ENCODE data around the gene TBX2. TPM values are rescaled to one million over a fixed set of nuclear protein-coding genes. Genes with fewer than 3 reads are reported as not detected.
"Not testable (repeated sequence)": the region's sequence is repeated elsewhere in the genome, so short reads cannot be mapped to it uniquely, and the experiment has no call there.

TBX2 gene
- total RNA-seq, 1 donor from 2014 or later = 24.6 TPM

DNA sequence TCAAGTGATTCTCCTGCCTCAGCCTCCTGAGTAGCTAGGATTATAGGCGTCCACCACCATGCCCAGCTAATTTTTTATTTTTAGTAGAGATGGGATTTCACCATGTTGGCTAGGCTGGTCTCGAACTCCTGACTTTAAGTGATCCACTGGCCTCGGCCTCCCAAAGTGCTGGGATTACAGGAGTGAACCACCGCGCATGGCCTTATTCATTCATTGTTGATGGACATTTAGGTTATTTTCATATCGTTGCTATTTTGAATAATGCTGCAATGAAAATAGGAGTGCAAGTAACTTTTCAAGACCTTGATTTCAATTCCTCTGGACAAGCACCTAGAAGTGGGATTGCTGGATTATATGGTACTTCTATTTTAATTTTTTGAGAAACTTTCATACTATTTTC, 30.2 kb downstream of the TBX2 start:
- DNase-seq (ENCODE audit: low spot score) = not testable (repeated sequence)

DNA sequence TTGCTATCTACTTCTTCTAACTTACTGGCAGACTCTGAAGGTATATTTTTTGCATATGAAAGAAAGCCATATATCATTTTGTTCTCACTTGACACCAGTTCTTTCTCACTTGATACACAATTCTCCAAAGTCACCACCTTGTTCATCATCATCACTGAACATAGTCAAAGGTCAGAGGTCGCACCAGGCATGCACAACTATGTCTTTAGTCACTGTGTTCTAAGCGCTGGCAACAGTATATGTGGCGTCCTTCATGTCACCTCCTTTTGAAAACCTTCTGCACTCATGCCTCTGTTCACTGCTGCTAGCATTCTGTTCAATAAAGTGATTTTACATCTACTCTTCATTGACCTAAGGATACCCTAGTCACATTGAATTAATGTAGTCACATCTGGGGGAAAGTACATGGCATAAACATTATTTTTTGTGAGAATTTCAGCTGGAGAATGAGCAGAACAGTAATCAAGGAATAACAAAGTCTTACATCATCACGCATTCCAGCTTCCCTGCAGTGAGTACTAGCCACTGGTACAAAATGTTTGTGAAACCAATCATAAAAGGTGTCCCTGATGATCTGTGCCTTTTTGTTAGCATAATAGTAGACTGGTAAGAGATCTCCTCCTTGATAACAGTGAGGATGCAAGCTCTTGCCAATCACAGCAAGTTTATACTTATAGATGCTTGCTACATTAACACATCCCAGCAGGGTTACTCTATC, 32.1 kb downstream of the TBX2 start:
- no peak for DNase-seq (ENCODE audit: low spot score)

DNA sequence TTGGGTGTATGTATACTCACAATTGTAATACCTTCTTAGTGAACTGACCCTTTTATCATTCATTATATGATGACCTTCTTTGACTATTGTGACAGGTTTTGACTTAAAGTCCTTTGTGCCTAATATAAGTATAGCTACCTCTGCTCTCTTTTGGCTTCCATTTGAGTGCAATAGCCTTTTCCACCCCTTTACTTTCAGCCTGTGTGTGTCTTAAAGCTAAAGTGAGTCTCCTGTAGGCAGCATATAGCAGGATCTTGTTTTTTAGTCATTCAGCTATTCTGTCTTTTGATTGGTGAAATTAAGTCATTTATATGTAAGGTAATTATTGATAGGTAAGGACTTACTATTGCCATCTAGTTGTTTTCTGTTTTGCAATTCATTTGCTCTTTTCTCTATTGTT, 36.6 kb downstream of the TBX2 start:
- DNase-seq (ENCODE audit: low spot score) = no peak

DNA sequence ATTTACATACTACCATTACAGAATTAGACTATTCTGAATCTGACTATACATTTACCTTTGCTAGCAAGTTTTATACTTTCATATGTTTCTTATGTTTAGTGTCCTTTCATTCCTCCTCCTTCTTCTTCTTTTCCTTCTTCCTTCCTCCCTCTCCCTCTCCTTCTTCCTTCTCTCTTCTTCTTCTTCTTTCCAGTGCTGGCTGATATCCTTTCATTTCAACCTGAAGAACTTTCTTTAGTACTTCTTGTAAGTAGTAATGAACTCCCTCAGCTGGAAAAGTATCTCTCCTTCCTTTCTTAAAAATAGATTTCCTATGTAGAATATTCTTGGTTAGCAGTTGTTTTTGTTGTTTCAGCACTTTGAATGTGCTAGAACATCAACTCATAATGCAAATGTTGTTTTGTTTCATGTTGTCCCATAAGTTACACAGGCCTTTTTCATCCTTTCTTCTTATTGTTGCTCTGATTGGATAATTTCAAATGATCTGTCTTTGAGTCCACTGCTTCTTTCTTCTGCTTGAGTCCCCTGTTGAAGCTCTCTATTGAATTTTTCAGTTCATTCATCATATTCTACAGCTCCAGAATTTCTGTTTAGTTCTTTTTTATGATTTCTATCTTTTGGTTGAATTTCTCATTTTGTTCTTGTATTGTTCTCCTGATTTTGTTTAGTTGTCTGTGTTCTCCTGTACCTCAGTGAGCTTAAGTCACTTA, 37.5 kb downstream of the TBX2 start:
- DNase-seq (ENCODE audit: low spot score) = no peak

DNA sequence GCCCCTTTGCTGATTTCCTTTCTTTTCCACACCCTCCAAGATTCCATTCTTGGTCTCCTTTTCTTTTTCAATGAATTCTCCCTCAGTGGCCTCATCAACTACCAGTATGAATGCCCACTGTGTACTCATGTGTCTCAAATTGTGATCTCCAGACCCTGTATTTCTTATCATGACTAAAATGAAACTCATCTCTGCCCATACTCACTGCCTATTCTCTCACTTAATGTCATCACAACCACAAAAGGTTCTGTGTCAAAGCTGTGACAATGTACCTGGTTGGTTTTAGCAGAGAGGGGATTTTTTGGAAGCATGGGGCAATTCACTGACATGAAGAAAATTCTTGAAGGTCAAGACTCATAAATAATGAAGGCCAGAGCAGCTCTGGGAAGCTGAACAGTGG, 41.1 kb downstream of the TBX2 start:
- no peak for DNase-seq (ENCODE audit: low spot score)

DNA sequence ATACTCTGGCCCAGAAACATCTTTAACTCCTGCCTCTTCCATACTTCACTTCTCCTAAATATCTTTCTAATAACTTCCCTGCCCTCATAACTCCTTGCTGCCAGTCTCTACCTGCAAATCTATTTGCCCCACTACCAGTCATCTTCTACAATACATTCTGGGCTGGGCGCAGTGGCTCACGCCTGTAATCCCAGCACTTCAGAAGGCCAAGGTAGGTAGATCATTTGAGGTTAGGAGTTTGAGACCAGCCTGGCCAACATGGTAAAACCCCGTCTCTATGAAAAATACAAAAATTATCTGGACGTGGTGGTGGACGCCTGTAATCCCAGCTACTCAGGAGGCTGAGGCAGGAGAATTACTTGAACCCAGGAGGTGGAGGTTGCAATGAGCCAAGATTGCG, 41.9 kb downstream of the TBX2 start:
- DNase-seq (ENCODE audit: low spot score) = not testable (repeated sequence)

DNA sequence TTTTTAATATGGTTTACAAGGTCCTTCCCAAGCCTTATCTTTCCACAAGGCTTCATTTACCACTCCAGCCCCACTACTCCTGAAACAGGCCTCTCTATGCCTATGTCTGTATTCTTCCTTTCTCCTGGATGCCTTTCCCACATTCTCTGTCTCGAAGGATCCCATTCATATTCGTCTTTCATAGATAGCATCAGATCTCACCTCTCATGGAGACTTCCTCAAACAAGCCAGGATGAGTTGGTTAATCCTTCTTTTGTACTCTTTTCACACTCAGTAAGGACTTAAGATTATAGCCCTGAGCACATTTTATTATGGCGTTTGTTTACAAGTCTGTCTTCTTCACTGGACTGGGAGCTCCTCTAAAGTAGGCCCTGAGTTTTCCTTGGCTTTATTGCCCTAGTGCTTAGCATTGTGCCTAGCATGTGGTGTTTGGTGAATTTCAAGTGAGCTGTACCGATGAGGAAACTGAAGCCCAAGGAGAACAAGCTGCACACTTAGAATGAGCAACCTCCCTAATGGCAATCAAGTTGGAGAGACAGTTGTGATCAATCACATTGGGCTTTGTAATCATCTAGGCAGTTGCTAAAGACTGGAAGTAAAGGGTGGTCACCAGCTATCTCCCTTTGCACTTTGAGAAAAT, 42.6 kb downstream of the TBX2 start:
- DNase-seq (ENCODE audit: low spot score) = no peak

DNA sequence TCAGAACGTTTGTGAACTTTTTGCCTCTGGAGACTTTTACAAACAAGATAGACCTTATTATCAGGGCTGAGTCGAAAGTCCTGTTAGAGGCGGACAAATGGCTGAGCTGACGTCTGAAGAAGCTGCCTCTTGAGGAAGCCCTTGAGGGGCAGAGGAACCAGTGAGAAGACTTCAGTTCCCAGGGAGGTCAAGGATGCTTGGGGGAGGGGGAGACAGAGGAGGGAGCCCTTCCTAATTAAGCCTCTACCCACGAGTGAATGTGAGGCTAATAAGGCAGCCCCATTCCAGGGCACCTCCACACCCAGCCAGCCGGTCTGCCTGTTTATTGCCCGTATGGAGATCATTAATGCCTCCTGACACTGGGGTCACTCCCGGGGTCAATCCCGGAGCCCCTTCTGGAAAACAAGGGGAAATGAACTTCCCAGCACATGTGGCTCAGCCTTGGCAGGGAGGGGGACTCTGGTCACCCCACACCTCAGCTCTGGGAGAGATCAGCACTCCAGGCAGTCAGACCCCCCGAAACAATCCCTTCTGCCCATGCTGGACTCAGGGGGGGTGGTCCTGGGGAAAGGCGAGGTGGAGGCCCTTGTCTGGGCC, 43.3 kb downstream of the TBX2 start:
- no peak for DNase-seq (ENCODE audit: low spot score)

DNA sequence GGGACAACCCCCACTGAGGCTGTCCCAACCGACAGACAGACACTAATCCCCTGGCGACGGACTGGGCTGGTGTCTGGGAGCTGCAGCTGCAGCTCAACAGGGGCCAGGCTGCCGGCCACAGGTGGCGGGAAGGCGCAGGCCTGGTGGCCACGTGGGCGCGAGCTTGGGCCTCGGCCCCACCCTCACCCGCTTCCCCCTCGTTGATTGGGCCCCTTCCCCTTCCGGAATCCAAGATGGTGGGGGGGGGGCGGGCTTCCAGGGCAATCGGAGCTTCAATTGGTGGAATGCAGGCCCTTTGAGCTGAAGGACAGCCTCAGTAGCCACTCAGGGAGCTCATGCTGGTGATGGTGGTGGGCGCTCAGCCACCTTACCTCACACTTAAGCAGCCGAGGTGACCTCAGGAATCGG, 43.8 kb downstream of the TBX2 start:
- peak; percentile 66 for DNase-seq (ENCODE audit: low spot score)

DNA sequence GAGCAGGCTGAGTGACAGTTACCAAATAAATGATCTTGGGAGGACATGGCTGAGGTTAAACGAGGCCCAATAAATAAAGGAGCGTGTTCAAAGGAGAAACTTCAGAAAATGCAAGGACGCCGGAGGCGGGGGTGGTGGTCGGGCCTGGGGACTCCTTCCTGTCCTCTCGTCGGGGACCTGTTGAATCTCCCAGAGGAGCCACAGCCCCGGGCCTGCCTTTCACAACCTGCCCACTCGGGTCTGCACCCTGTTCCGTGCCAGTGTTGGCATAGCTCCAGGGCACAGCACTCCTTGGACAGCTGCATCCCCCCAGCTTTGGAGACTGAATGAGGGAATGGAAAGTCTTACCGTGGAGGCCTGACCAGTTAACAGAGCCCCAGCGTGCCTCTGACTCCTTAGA, 44.4 kb downstream of the TBX2 start:
- no peak for DNase-seq (ENCODE audit: low spot score)

DNA sequence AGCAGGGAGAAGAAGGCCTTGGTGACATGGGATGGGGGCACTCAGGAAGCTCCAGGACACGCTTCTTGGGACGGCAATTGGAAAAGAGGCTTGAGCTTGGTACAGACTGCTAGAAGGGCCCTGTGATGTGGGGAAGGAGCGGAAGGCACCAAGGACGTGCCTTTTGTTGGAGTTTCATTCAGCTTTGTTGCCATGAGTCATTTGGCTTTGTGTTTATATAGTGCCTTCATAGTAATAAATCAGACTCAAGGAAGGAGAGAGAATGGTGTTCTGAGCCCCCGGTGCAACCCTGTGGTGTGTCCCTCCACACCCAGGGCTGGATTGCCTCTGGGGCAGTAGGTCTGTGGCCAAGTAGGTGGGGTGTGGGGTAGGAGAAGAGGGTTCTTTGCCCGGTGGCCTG, 45.2 kb downstream of the TBX2 start:
- DNase-seq (ENCODE audit: low spot score) = no peak

DNA sequence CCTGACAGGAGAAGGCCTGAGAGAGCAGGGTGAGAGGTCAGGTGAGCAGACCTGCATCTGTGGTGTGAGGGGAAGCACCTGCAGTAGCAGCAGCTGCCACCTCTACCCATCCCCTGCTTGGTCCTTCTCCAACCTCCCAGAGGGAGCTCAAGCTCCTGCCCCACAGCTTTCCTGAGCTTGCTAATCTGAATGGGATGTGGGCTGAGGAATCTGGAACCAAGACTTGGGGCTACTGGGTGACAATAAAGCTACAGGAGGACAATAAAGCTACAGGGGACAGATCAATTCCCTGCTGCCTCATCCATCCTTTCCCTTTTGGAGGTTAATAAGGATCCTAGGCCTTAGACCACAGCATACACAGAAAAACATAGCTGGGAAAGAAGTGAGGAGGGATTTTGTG, 47.7 kb downstream of the TBX2 start:
- DNase-seq (ENCODE audit: low spot score) = no peak

DNA sequence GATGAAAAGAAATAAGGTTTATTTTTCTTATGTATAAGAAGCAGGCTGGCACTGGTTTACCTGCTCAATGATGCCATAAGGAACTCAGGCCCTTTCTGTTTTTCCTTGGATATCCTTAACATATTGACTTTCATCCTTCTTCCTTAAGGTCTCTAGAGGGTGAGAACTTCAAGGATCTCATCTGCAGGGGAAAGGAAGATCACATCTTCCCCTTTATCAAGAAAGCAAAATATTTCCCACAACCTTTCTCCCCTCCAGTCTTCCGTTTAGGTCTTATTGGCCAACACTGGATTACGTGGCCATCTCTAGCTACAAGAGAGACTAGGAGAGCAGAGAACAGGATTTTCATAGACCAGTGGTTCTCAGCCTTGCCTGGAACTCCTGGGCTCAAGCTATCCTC, 48.4 kb downstream of the TBX2 start:
- no peak for DNase-seq (ENCODE audit: low spot score)

DNA sequence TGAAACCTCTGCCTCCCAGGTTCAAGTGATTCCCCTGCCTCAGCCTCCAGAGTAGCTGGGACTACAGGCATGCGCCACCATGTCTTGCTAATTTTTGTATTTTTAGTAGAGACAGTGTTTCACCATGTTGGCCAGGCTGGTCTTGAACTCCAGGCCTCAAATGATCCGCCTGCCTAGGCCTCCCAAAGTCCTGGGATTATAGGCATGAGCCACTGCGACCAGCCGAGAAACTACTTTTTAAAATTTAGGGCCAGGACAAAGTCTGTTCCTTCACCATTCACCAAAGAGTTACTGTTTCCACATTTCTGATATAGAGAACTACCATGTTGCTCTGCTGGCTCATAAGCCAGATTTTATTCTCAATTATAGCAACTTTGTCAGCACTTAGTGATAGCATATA, 49.5 kb downstream of the TBX2 start:
- DNase-seq (ENCODE audit: low spot score) = not testable (repeated sequence)

DNA sequence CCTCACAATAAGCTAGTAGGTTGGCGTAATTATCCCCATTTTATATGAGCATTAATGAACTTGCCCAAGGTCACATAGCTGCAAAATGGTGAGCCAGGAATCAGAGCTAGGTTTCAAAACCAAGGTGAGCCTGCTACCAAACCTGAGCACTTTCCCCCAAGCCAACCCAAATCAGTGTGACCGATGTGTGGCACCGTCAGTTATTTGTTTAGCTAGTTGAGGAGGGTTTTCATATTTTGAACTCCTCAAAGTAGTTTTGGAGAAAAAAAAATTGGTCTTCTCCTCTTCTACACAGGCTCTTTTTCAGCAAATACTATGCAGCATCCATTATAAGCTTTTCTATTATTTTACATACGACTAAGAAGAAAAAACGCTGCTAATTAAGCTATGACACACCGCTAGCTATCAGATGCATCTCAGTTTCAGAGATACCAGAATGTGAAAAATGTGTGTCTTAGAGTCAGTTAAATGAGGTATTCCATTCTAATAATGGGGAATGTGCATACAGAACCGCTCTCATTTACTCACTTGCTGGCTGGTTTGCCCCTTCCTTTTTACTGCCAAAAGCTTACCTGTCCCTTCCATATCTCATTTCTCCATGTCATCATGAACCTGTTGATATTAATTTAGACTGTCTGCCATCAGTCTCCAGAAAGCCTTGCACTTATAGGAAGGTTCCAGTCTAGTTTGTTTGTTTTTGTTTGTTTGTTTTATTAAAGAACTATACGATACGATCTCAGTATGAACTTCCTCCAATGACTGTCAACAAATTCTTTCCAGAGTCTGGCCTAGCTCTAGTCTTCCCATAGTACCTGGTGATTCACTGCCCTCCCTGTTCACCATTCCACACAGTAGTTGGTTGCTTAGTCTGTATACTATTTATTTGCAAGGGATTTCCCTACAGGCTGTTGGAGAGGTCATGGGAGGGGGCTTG, 50.3 kb downstream of the TBX2 start:
- DNase-seq (ENCODE audit: low spot score) = no peak

DNA sequence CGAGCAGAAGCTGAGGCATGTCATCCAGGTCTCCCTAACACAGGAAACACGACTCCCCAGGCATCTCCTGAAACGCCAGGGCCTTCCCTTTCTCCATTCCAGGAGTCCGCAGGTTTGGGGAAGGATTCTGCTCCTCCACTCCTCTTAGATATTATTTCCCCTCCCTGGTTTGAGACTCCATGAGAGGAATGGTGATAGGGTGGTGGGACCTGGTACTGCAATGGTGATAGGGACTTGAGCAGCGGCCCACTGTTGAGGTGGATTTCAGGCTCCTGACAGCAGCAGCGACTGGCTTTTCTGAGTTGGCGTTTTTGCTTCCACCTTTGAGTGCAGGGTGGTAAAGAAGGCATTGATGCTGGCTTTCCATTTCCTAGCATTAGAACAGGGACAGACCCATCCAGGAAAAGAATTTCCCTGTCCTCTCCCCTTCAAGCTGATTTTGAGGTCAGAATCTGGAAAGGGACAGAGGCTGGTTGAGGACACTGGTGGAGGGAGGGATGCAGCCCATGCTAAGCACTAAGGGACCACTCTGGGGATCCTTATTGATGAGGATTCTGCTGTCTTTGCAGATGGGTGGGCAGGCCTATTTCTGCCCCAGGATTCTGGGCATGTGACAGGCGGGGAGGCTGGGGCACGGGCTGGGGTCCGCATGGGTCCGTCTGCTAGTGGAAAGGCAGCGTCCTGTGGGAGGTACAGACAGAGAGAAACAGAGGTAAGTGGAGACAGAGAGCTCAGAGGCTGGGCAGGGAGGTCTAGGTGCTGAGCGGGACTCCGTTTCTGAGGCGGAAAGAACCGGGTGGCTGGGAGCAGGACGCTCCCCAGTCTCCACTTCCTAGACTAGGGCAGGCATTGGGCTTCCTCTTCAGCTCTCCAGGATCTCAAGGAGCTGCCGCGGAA, 51.2 kb downstream of the TBX2 start:
- DNase-seq (ENCODE audit: low spot score) = no peak

DNA sequence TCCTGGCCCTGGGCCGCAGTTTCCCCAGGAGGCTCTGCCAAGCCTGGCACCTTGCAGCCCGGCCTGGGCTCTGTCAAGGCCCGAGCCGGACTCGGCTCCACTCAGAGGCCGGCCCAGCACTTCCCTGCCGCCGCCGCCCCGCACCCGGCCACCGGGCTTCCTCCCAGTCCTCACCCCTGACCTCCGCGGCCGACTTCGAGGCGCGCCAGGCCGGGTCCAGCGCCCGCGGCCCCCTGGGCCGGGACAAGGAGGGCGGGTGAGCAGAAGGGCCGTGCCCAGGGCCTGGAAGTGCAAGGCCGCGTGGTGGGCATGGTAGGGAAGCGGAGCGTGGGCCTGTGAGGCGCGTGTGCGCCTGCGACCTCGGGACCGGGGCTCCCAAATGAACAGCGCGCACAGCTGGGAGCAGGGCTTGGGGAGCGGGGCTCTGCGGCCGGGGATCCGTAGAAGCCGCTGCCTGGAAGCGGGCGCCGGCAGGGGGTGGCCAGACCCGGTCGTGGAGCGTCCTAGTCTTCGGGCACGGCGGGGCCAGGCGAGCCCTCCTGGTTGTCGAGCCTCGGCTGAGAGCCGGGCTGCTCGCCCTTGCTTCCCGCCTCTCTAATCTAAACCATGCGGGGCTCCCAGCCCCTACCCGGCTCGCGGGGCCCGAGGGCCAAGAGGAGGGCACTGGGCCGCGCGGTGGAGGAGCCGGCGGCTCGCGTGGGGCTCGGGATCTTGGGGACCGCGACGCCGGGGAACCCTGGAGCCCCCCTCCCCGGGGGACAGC, 52.1 kb downstream of the TBX2 start:
- peak; percentile 71 for DNase-seq (ENCODE audit: low spot score)

DNA sequence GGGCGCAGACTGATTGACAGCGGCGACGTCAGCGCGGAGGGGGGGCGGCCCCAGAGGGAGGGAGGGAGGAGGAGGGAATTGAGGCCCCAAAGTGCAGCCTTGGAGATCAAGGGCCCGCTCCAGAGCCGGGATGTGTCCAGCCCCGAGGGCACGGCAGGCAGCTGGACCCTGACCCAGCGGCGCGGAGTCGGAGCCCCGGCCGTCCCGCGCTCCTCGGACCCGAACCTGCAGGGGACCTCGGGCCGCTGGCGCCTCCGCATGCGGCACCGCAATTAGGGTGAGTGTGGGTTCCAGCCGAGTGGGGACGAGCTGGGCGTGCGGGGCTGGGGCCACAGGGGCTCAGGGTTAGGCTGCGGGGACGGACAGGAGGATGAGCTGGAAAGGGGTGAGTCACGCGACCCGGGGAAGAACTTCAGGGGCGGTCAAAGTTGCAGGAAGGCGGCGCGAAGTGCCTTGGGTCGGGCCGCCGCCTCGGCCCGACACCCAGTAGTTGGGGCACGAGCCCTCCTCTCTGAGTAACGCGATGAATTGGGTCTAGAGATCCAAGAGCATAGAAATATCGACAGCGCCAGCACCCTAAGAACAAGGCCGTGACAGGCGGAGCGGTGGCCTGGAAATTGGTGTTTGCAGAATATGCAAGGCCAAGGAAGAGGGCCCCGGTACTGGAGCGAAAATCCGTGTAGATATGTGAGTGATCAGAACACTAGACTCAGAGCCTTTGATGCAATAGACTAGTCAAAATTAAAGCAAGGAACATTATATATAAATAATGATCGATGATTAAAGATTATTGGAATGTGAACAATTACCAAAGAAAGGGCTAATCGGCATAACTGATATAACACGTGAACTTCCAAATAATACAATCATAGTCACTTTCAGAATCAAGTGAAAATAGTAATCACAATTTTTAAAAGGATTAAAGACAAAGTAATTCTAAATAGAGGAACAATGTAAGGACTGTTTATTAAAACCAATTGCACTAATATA, 53.0 kb downstream of the TBX2 start, which contains the start of gene TBX4:
Gene TBX4 (plus strand): TSS at position 122 of the 990 bp plus-strand sequence. CDS start 4,069 bp downstream, outside the sequence.
- peak; percentile 79 for DNase-seq (ENCODE audit: low spot score)

Data from umbilical cord (tissue), 2 donors.